Stimulated activated CD4-positive, alpha-beta T cell treated with anti-CD3 and anti-CD28 coated beads, Interleukin-1b, Interleukin-23, amount 100 ng/mL, for 24 hours (primary cell): Measurements from ENCODE around the gene HOXB5.

ENCODE experiments used
- DNase-seq, 4 experiments: peaks; one replicate each; pipeline ENCODE4 v3.0.0-alpha.2; 2020; ENCODE audit warnings: low read depth in 4 of 4, low spot score in 1 of 4

Gene HOXB5

DNA sequence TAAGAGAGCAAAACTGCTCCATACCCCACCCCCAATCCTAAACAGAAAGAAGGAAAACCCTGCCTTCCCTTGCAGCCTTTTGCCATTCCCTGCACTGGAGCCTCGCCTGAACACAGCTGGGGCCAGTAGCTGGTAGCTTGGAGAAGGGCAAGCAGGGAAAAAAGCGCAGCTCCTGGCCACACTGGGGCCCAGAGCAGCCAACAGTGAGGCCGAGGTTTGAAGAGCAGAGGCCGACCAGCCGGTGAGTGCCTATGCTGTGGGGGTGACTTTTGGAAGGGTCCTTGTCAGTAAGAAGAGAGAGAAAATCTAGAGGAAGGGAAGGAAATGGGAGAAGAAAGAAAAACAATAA lies 35.8 kb upstream of the HOXB5 start:
- DNase-seq: no peak

DNA sequence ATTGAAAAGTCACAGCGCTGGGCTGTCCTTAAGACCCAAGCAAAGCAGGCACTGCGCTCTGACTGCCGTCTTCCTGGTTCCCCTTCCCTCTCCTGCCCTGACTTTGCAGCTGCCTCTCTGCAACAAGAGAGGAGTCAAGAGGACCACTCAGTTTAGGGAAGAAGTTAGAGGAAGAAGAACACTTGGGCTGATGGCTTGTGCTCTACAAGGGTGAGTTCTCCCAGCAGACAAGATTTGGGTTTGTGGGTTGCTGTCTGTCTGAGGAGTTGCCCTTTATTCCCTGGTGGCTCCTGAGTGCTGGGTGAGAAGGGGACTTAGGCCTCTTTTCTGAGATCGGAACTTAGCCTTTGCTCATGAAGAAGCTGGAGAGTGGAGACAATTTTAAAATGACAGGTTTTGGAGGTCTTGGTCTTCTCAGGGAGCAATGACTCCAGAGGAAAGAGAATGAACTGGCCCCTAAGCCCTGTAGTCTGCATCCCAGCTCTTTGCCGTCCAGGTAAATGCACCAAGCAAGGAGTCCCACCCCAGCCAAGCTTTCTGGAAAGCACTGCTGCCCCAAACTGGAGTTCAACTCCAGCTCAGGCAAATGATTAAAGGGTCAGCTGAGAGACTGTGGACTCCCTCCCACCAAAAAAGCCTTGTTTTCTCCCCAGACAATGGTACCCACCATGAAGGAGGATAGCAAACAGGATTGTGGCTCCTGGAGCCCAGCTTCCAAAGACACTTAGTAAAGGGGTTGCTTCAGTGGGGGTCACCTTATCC lies 35.3 kb upstream of the HOXB5 start:
- no peak for DNase-seq

DNA sequence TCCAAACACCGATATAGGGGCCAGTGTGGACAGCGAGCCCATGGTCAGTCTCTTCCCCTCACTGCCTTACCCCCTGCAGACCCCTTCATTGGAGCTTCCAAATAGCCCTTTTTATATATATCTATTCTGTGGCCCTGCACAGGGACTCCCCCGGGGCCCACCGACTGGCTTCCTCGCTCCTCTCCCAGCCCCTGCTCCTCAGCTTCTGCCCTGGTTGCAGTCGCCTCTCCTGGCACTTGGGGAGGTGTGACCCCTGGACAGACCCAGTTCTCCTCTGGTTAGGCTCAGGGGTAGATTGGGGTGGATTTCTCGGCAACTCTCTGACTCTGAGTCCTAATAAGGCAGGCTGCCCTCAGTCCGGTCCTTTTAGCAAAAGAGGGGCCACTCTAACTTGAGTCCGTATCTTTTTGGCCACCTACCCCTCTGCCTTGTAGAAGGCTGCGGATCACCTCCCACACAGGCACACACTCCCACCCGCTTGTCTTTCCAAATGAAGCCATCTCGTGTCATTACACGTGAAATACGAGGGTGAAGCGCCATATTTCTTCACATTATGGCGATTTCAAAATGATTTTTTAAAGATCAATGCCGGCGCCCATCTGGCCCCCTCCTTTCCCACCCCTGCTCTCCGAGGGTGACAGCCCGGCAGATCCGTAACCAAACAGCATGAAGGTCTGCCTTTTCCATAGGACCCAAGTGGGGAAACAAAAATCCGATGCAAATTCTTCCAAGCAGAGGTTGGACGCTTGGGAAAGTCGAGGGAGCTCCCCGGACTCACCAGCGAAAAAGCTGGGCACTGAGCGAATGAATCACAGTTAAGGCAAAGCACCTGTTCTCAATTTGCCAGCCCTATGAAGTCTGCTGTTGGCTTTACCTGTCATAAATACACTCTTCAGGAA lies 34.3 kb upstream of the HOXB5 start:
- no peak for DNase-seq

DNA sequence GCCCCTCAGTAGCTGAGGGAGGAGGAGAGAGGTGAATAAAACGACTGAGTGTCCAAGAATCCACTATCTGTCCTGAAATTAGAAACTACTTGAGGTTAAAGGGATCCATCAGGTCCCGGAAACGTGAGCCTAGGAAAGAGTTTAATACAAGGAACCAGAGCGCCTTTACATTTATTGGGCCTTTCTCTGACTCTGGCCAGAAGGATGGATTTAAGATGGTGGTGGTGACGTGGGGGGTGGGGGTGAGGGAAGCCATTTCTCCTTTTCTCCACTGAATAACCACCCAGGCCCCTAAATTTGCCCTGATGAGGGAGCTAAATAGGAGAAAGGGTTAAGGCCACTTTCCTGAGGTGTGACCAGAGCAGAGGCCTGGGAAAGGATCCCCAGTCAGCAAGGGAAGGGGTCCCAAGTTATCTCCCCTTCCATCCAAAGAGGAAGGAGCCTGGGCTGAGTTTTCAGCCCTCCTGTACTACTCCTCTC lies 33.6 kb upstream of the HOXB5 start:
- no peak for DNase-seq

DNA sequence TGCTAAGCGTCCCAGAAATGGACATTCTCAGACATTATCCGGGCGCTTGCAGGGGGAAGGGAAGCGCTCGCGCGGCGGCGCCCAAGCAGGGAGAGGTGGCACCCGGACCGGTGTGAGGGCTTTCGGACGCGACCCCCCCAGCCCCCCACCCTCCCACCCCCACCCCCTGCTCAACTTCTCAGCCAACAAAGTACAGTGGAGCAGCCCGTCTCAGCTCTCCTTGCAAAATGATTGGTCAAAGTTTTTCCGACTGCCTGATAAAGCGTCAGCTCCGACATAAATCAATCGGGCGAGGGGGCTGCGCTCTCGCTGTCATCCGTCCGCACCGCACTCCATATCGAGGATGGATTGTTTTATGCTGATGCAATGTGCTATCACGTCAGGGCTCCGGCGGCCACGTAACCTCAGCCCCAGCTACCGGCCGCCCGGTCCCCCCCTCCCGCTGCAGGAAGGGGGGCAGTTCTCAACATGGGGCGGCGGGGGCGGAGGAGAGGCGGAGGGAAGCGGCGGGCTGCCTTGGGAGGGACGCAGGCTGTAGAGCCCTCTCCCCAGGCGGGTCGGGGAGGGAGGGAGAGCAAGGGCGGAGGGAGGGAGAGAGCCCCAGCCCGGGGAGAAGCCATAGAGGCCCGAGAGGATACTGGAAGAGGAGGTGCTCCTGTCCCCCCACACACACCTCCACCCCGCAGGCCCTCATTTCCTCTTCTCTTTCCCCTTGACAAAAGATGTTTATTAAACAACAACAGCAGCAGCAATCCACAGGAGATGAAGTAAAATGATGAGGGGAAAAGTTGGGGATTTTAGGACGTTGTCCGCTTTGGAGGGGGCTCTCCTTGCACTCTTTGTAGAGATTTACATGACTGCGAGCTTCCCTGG lies 32.9 kb upstream of the HOXB5 start, which contains the start of gene HOXB9:
HOXB9 (minus strand) TSS at position 114 of the 873 bp plus-strand sequence; CDS start at position 25, 89 bp downstream.
- DNase-seq: no peak

DNA sequence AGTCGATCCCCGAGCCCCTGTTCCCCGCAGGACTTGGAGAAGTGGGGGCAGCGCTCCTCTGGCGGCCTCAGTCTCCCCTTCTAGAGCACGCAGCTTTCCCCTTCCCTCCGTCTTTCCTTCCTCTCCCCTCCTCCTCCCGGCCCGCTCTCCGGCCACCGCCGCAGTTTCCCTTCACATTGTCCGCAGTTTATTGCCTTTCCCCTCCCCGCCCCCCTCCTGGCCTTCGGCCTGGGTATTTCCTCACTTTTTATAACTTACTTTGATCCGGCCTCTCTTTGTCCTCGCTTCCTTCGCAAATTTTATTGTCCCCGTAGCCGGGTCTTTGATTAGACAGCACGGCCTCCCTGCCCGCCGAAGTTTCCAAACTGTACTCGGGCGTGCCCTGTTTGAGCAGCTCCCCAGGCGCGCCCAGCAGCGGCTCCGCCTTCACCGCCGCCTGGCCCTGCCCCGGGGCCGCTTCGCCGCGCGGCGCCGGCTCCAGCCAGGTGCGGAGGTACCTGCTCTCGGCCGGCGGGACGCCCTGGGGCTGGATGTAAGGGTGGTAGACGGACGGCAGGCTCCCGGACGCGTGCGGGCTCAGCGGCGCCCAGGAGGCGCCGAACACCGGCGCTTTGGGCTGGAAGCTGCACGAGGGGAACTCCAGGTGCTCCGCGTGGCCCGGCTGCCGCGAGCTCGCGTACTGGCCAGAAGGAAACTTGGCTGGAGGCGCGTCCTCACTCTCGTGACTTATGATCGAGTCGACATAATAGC lies 32.1 kb upstream of the HOXB5 start:
- no peak for DNase-seq

DNA sequence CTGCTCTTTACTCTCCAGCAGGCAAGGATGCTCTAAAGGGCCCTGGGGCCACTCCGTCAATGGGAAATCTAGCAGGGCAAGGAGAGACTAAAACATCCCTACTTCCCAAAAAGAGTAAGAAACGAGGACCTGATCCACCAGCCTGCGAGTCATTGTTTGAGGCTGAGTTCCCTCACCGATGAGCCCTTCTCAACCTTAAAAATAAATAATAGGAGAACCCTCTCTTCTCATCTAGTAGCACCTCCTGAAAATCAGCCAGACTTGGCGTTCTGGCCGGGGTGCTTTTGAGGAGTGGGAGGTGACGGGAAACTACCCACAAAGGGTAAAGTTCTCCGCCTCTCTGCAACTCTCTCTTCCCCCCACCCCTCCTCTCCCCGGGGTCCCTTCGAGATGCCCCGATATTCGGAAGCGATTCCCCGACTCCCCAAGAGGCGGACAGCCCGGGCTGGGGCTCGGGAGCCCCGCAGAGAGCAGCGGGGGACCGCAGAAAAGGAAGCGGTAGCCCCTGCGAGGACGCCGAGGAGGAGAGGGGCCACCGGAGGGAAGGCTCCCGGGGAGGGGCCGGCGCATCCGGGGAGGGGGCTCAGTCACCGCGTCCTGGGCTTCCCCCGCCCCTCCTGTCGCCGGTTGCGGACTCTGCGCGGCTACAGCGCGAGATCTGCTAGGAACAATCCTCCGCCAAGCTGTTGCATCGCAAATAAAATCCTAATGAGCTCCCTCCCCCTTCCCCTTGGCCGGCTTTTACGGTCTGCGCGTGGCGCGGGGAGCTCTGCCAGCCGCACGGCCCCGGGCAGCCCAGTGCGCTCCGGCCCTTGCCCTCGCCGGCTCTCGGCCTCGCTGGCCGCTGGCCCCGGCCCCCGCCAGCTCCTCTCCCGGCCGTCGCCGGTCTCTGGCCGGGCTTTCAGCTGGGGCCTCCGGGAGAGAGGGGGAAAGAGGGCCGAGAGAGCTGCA lies 31.2 kb upstream of the HOXB5 start:
- DNase-seq: no peak

DNA sequence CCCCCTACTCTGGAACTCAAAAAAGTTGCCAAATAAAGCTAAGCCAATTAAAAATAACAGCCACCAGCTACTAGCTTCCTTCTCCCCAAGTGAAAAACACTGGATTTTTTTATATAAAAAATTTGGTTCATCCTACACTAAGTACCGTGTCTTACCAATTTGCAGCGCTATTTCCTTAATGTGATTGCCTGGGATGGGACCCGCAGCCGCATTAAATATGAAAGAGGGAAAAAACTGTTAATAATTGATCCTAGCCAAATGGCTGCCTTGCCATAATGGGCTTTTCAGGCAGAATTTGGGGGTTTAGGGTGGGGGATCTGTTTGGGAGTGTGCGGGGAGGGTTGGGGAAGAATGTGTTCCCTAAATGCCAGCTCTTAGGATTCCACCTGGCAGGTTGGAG lies 30.5 kb upstream of the HOXB5 start:
- no peak for DNase-seq

DNA sequence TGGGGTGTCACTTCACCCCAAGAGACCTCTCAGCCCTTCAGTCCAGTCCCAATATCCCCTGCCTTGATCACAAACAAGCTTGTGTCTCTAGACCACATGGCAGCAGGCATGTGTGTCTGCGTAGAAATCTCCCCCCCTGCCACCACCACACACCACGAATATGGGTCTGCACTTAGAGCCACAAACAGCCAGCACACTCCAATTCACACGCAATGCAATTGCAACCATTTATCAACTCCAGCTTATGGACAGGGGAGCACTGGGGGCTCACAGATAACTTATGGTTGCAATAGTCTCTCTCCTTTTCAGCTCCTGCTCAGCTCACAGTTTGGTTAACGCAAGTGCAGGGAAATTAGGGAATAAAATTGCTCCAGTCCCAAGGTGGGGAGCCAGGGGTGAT lies 30.0 kb upstream of the HOXB5 start:
- no peak for DNase-seq

DNA sequence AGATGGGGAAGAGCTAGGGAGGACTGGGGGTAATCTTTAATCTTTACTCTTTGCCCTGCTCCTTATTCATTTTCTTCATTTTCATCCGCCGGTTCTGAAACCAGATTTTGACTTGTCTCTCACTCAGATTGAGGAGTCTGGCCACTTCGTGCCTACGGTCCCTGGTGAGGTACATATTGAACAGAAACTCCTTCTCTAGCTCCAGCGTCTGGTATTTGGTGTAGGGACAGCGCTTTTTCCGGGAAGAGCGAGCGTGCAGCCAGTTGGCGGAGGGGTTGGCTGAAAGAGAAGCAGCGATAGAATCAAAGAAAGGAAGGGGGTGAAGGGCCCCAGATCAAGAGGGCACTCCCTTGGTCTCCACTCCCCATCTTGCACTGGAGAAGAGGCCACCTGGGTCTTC lies 29.3 kb upstream of the HOXB5 start:
- no peak for DNase-seq

DNA sequence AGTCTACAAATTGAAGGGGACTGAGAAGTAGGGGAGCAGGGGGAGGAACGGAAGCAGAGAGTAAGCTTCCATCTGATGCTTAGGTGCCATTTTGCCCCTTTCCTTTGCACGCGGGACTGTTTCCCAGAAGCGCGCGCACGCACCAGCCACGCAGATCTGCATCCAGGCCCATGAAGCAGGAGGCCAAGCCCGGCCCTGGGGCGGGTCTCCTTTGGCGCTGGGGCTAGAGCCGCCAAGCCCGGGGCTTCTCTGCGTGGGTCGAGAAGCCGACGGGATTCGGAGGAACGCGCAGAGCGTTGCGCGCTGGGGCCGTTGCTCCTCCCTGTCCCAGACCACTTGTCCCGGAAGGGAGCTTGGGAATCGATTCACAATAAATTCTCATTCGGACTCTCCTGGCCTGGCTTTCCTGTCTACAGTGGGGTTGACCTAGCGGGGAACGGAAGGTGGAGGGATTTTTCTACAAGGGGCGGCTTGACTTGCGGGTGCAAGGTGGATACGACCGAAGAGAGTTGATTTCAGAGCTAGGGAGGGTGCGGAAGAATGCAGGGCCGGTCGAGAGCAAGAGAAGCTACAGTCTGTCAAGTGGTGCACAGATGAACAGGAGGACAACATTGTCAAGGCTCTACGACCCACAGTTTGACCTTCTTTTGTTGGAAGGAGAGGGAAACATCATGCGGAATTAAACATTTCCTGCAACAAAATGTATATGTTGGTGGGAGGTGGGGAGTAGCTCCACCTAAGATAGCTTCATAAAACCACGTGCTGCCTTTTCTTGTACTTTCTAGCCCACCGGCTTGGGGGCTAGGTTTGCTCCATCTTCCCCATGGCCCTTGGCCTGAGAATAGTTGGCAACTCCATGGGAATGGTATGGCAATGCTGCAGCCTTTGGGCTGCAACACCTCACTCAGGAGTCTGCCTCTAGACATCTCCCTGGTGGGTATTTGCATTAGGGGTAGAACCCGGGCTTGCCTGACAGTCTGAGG lies 28.1 kb upstream of the HOXB5 start:
- DNase-seq: no peak

DNA sequence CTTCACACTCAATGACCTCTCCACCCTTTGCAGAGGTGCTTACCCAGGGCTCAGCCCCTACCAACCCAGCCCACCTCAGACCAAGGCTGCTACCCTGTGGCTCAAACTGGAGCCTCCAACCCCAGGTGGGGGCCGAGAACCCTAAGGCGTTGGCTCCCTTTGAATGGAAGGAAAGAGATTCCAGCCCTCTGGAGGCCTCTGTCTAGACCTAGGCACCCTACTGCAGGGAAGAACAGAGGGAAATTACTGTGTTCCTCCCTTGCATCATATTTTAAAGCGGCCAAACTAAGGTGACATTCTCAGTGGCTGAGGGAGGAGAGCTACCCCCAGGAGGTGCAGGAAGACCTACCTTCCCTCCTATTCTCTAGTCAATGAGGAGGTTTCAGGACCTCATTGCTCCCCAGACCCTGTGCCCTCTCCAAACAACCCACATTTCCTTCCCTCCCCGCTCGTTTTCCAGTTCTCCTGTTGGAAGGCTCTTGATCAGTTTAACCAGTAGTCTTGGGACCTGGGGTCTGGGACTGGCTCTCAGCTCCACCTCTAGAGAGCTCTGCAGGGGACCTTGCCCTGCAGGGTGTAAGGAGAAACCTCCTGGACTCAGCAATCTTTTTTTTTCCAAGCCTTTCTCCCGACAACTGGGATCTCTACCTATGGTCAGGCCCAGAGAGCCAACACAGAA lies 27.0 kb upstream of the HOXB5 start:
- DNase-seq: no peak

DNA sequence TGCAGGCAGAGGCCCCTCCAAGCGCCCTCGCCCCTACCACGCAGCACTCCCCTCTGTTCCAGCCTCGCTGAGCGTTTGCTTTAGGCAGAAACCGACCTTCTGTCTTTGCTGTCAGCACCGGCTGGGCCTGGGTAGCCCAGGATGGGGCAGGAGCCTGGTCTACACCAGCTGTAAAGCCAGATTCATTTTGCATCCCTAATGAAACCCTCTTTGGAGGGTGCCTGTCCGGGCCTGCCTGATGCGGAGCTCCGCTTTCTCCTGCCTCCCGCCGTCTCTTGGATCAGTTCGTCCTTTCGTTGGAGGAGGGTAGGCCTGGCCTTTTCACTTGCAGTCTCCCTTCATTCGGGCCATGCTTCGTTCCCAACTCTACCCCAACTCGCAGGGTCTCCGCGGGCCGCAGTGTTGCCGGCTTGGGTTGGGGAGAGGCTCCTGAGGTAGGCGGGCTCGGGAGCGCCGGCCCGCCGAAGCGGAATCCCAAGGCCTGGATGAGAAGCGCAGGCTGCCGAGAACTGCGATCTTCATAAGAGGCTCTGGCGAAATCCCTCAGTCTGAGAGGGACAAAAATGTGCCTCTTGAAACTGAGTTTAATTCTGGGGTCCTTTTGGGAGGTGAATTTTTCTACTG lies 26.4 kb upstream of the HOXB5 start:
- DNase-seq: no peak

DNA sequence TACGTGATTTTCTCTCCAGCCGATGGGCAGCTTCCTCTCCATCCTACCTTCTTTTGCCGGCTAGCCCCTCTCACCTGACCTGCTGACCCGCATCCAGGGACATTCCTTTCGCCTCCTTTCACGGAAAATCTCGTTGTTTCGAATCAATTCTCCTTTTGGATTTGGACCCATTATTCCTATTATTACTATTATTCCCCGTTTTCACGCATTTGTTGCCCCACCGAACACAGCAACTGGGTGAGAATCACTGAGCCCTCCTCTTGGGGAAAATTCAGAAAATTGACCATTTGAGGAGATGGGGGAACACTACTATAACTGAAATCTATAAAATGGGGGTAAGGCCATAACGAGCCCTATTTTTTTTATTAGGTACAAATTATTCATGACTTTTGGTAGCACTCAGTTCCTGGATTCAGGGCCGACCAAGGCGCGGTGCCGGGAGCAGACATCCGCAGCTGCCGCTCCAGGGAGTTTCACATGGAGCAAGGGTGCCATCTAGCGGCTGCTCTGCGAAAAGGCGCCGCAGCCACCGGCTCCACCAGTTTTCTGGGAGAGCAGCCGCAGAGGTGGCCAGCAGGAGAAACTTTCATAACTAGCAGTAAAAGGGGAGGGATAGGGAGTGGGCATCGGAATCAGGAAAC lies 24.8 kb upstream of the HOXB5 start:
- DNase-seq: peak; percentile 63 to 81 (median 74)

DNA sequence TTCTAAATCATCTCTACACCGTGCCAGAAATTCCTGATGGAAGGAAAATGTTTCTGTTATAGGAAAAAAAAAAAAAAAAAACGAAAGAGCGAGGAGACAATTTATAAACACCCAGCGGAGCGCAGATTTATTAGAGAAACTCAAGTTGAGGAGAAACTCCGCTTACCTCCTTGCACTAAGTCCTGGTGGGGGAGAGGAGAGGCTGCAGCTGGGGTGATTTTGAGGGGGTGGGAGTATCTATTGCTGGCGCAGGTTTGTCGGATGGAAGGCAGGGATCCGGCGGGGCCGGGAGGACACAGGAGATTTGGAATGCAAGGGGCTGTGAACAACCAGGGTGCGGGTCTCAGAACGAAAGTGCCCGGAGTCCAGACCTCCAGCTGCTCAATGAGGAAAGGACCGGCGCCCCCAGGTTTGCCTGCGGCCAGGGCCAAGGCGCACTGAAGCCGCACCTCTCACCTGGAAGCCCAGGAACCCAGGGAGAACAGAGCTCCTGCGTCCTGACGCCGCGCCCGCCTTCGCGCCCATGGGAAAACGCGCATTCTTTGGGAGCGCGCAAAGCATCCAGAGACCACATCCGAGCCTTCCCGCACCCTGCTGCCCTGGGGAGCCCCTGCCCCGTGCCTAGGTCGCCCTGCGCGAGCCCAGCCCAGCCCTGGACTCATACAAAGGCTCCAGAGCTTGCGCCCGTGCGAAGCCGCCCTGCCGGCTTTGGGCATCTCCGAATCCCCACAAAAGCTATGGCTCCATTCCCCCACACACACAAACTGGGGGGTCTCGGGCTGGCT lies 24.1 kb upstream of the HOXB5 start:
- no peak for DNase-seq
